GM18526 (cell line): ENCODE measurements around the gene CDKN2AIPNL.

Experiments
- POLR2A ChIP-seq: IDR thresholded peaks from 3 replicates; pipeline ENCODE4 v1.6.1; 2011; ENCODE audit not compliant: insufficient read length; ENCODE audit errors: extremely low read depth

The CDKN2AIPNL gene

DNA sequence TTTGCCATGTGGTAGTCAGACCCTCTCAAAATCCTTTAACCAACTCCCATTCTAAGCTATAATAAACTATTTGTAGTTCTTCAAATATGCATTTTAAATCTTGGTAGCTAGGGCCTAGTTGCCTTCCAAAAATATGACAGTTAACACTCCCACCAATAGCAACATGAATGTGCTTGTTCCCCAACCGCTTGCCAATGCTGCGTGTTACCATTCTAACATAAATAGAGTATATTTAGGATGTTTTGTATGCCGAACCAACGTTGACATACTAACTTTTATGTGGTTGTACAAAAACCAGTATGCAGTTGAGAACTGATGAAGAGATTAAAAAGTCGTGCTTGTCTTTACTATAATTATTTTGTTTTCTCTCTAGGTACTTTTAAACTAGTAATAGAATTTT lies 31.3 kb downstream of the CDKN2AIPNL start:
- no peak for TF ChIP-seq POLR2A

DNA sequence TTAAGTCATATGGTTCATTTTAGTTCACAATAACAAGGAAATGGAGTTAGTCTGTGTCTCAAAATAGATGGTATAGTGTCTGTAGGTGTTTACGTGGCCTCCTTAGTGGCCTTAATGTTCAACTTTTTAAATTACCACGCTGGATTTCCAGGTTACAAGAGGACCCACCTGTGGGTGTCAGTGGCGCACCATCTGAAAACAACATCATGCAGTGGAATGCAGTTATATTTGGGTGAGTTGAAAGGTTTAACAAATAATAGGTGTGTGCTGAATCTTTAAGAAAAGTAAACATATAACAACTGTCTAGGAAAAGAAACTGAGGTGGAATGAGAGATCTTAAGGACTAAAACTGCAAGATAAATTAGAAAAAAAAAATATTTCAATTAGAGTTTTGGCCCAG lies 37.4 kb downstream of the CDKN2AIPNL start:
- no peak for TF ChIP-seq POLR2A

DNA sequence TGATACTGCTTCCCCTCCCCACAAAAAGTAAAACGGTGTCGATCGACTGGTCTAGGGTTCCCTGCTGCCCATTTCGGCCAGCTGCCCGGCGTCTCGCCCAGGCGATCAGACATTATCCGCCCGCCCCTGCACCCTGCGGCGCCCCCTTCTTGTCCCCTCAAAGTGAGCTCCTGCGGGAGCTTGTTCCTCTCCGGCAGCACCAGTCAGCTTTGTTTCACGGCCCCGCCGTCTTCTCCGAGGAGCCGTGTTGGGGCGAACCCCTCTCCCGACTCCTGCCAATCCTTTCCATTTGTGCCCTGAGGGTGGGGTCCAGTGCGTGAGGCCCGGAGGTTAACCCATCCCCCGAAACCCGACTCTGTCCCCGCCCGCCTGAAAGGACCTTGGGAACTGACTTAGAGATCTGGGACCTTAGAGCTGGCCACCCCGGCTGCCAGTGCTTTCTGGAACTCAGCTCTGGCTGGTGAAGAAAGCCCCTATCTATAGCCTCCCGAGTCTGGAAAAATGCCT lies 39.8 kb downstream of the CDKN2AIPNL start:
- TF ChIP-seq POLR2A, result no peak

DNA sequence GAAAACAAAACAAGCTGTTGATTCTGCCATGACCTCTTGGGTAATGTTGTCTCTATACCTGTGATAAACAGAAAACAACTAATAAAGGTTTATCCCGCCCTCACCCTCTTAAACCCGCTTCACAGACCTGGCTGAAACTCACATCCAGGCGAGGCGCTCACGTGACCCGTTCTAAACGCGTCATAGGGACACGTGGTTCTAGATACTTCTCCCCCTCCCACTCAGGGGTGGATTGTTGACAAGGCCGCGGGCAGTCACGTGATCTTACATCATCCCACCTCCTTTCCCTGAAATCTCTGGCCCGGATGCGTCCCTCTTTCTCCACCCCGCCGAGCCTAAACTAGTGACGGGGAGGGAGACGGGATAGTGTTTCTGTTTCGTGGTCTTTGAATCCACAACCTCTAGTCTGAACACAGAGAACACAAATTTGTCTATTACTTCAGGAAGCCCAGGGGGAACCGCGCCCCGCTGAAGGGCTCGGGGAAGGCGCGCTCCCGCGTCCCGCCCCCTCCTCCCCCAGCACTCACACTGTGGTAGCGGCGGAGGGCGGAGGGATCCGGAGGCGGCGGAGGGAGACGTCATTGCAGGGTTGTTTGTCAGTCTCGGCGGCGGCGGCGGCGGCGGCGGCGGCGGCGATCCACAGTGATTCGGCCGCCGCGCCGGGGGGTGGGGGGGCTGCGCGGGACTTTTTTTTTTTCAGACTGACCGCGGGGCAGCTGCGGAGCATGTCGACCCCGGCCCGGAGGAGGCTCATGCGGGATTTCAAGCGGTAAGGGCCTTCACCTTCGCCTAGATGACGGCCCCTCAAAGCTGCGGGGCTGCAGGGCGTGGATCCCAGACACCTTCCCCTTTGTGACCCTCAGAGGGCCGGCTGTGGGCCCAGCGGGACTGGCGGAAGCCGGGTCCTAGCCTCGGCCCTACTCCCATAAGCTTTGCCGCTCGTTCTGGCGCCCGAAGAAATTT lies 40.5 kb downstream of the CDKN2AIPNL start, which contains the start of gene UBE2B:
Gene UBE2B (plus strand): TSS at position 699 of the 963 bp plus-strand sequence. CDS start 27 bp downstream, at position 726.
- TF ChIP-seq POLR2A, result peak; percentile 67

DNA sequence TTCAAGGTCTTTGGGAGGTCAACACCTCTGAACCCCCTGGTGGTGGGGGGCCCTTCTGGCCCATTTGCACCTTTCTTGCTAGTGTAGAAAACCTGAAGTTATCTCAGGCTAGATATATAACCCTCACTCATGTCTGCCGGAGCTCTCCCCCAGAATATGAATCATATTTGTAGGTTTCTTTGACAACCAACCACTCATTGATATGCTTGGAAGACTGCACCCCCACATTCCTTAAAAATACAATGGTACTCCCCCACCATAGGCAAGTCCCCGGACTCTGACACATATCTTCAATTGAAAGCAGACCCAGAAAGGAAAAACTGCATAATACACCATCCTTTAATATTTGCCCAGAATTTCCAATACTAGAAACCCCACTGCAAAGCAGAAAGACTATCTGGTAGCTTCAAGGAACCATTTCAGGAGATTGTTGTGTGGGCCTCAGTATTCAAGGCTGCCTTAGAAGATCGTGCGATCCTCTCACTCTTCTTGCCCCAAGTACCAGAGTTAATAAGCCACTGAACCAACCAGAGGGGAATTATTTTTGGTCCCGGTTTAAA lies 41.3 kb downstream of the CDKN2AIPNL start:
- no peak for TF ChIP-seq POLR2A

DNA sequence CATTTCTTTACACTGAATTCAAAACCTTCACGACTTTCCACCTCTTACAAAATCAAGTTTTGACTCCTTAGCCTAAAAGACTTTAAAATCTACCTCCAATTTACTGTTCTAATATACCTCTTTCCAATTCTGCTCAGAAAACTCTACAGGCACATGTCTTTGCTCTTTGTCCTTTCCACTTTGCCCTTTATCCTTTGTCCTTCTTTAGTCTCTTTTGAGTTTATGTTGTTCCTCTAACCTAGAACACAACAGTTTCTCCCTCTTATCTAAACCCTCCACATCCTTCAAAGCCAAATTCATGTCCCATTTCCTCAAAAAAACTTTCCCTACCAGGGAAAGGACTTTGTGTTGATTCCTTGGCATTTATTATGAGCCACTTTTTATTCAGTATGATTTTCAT lies 46.1 kb downstream of the CDKN2AIPNL start:
- TF ChIP-seq POLR2A, result no peak

DNA sequence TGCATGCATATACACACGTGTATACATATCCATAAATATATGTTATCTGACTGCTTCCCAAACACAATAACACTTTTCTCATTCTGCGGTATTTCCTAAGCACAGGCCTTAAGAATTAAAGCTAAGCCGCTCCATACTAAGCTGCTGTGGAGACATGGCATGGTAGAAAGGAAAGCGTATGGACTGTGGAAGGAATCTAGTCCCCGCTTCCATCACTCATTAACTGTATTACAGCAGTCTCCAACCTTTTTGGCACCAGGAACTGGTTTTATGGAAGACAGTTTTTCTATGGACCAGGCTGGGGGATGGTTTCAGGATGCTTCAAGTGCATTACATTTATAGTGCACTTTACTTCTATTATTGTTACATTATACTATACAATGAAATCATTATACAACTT lies 56.0 kb downstream of the CDKN2AIPNL start:
- no peak for TF ChIP-seq POLR2A
